ENCODE data around the gene STAMBP.
"Not testable (repeated sequence)": the region's sequence is repeated elsewhere in the genome, so short reads cannot be mapped to it uniquely, and the experiment has no call there.

The STAMBP gene

DNA sequence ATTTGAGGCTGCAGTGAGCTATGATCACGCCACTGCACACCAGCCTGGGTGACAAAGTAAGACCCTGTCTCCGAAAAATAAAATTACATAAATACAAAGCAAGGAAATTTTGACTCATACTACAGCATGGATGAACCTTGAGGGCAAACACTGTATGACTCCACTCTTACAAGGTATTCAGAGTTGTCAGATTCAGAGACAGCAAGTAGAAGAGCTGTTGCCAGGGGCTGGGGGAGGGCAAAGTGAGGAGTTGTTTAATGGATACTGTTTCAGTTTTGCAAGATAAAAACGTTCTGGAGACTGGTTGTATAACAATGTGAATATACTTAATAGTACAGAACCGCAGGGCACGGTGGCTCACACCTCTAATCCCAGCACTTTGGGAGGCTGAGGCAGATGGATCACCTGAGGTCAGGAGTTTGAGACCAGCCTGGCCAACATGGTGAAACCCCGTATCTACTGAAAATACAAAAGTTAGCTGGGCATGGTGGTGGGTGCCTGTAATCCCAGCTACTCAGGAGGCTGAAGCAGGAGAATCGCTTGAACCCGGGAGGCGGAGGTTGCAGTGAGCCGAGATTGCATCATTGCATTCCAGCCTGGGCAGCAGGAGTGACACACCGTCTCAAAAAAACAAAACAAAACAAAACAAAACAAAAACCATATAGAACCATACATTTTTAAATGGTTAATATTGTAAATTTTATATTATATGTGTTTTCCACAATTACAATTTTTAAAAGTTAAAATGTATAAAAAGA is 59.0 kb downstream of the STAMBP start:
- DNase-seq (ENCODE audit: low read depth) = not testable (repeated sequence)

DNA sequence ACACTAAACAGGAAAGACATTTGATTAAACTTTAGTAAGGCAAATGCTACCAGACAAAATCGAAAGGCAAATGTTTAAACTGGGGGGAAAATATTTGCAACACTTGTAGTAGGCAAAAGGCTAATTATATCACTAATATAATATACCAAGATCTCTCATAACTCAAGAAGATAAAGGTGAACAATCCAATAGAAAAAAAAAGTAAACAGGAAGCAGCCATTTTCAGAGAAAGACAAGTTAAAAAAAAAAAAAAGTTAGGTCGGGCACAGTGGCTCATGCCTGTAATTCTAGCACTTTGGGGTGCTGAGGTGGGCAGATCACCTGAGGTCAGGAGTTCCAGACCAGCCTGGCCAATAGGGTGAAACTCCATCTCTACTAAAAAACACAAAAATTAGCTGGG is 59.6 kb downstream of the STAMBP start:
- no peak for DNase-seq (ENCODE audit: low read depth)

DNA sequence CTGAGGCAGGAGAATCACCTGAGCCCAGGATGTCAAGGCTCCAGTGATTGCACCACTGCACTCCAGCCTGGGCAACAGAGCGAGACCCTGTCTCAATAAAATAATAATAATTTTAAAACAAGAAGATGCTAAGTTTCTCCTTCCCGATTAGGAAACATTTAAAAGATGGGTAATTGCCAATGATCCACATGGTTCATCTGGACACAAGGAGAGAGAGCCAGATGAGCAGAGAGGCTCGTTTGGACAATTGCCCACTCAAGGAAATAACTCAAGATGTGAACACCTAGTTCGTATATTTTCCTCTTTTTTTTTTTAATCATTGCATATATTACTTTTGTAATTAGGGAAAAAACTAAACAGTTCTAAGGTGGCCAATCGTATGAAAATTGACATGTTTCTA is 60.4 kb downstream of the STAMBP start:
- no peak for DNase-seq (ENCODE audit: low read depth)

- no peak for DNase-seq (ENCODE audit: low read depth)
Observed at GRCh38 chr2:73890301-73891092, 61.7 kb downstream of the STAMBP start.

DNA sequence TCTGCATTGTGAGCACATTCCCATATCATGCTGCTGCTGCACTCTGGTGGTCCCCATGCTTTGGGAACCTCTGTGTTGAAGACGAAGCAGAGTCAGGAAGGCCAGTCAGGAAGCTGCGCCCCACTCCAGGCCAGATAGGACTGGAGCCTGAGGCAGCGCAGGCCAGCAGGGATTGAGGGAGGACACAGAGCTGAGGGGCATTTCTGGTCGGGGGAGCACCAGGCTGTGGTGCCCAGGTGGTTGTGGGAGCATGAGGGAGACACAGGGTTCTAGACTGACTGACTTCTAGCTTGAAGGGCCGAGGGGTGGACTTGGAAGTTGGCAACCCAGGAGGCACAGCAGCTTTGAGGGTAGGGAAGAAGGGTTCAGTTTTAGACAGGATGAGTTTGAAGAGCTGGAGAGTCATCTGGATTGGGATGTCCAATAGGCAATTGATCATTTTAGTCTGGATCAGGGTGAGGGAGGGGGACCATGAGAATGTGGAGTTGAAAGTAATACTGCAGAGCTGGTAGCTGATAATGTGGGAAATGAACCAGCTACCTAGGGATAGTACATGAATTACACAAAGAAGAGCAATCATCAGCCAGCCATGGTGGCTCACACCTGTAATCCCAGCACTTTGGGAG is 62.6 kb downstream of the STAMBP start:
- no peak for DNase-seq (ENCODE audit: low read depth)

- peak; percentile 15 for DNase-seq (ENCODE audit: low read depth)
Observed at GRCh38 chr2:73892631-73893329, 64.0 kb downstream of the STAMBP start, which contains the start of gene ACTG2. TSS of gene ACTG2 (plus strand) at chr2:73893008. CDS start at chr2:73901312, 8,304 bp downstream.

DNA sequence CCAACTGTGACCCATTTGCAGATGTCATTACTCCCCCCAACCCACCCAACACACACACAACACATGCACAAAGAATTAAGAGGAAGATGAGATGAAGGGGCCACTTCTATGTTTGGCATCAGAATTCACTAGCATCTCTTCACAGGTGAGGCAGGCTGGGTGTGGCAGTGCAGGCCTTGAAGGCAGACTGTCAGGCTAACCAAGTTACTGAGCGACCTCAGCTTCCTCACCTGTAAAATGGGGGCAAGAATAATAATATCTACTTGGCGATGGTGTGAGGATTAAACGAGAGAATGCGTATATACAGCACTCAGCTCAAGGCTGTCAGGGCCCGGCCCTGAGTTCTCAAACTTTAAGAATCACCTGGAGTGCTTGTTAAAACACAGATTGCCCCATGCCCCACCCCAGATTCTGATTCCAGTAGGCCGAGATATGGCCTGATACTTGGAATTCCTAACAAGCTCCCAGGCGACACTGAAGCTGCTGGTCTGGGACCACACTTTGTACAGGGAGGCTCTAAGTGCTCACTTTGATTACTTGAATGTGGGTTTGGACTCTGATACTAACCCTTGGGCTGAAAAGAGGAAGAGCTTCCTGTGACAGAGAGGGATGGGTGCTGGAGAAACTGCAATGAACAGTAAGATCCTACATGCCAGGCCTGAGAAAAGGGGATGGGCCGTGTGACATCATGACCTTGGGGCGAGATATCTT is 65.2 kb downstream of the STAMBP start:
- no peak for DNase-seq (ENCODE audit: low read depth)

- DNase-seq (ENCODE audit: low read depth) = no peak
Observed at GRCh38 chr2:73894475-73894850, 65.7 kb downstream of the STAMBP start.

DNA sequence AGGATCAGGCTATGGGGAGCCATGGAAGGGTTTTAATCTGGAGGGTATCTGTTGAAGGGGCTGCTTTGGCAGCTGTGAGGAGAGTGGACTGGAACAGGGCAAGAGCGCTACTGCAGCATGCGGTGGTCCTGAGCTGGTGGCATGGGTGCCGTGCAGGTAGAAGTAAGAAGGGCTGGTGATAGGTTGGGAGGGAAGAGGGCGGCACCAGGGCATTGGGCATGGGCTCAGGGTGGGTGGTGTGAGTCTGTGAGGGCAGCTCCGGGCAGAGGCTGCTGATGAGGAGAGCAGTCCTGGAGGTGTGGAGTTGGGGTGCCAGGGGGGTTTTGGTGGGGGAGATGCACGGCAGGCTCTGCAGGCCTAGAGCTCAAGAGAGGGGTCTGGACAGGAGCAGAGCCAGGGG is 66.1 kb downstream of the STAMBP start:
- no peak for DNase-seq (ENCODE audit: low read depth)

- no peak for DNase-seq (ENCODE audit: low read depth)
Observed at GRCh38 chr2:73895473-73895872, 66.7 kb downstream of the STAMBP start.

- DNase-seq (ENCODE audit: low read depth) = peak; percentile 89
Observed at GRCh38 chr2:73896362-73897239, 67.8 kb downstream of the STAMBP start.

- no peak for DNase-seq (ENCODE audit: low read depth)
Observed at GRCh38 chr2:73897240-73897583, 68.5 kb downstream of the STAMBP start.

GRCh38 chr2:73897934-73898333 is 69.2 kb downstream of the STAMBP start:
- DNase-seq (ENCODE audit: low read depth) = no peak

DNA sequence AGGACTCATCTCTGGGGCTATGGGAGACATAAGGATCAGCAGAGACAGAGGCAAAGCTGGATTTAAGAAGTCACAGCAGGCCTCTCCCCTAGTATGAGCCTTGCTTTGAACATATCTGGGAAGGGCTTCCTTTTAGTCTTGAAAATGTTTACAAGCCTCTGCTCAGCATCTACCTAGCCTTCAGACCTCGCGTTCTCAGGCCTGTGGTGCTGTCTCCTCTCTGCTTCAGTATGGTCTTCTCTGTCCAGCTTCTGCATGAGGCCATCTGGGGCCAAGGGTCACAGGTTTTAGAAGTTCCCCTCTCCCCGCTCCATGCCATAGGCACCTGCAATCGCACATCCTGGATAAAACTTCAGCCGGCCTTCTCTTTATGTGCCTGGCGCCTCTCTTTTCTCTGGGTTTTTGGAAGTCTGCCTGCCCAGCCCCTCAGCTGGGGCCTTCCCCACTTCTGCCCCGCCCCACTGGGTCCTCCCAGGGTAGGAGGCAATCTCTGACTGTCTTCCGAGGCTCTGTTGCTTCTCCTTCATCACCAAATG is 71.1 kb downstream of the STAMBP start:
- DNase-seq (ENCODE audit: low read depth) = no peak

GRCh38 chr2:73901143-73901542 is 72.4 kb downstream of the STAMBP start:
- no peak for DNase-seq (ENCODE audit: low read depth)

- no peak for DNase-seq (ENCODE audit: low read depth)
Observed at GRCh38 chr2:73902284-73902683, 73.5 kb downstream of the STAMBP start.

- no peak for DNase-seq (ENCODE audit: low read depth)
Observed at GRCh38 chr2:73903313-73903712, 74.6 kb downstream of the STAMBP start.

- not testable (repeated sequence) for DNase-seq (ENCODE audit: low read depth)
Observed at GRCh38 chr2:73903949-73904613, 75.3 kb downstream of the STAMBP start.

- no peak for DNase-seq (ENCODE audit: low read depth)
Observed at GRCh38 chr2:73904952-73905351, 76.2 kb downstream of the STAMBP start.
